ENCODE data around the gene FRMPD2.

- TF ChIP-seq CTCF (IDR thresholded peaks at IDR 0.05) (no peak), POLR2A (IDR thresholded peaks at IDR 0.05) (no peak)
These were observed 33.2 kb upstream of the FRMPD2 start for GRCh38 chr10:48307711-48308018.

Measured in sigmoid colon (tissue), 3 donors.